ENCODE results near the gene PRRX2. TPM values are rescaled to one million over a fixed set of nuclear protein-coding genes. Genes with fewer than 3 reads are reported as not detected.
A peak's percentile ranks its signal among the peaks of the same experiment; 100 is the strongest.

PRRX2 gene
- total and polyA plus RNA-seq, 9 donors, result 0.20 to 4.0 (median 0.77) TPM

DNA sequence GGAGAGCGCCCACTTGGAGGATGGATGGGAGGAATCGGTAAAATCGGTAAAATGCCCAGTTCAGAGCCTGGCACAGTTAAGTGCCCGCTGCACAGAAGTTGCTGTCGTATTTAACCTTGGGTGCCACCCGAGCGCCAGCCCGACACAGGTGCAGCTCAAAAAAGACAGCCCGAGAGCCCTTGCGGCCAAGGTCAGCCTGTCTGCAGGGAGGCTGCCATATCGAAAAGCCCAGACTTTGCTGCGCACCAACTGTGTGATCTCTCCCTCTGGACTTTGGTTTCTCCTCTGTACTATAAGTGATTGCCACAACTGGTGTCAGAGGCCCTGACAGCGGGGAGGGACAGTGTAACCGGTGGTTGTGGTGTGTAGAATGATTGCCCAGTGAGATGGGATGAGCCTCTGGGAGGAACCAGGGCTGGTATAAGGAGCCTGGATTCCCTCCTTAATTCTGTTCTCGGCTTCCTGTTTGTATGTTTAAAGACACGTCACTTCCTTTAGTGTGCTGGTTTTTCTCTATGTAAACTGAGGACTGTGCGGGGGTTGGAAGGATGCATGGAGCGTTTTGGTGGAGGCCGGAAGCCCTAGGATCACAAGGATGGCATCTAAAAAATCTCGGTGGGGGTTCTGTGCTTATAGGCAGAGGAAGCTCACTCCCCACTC is 38.7 kb upstream of the PRRX2 start:
- WGBS, 3 donors, result 1% methylated on average over 20 of the region's 20 CpGs
- H3K4me1 ChIP-seq (ENCODE audit: insufficient read depth), result peaks cover 12% of the 10 kb centered on the region
- H3K4me3 ChIP-seq, result peak overlapping the region; percentile 63
- intact Hi-C loops (cut with DNase I), result loop anchor here in 1 of 4 donors (5.0 kb wide), 1 partner anchor 489 kb away; no protein-coding TSS in a partner anchor
- no peaks in the 10 kb centered on the region for H3K27me3 ChIP-seq
- H3K36me3 ChIP-seq, result no peaks in the 10 kb centered on the region
- TF ChIP-seq POLR2A (IDR thresholded peaks at IDR 0.05), result no peak
- TF ChIP-seq, protein P1, sequence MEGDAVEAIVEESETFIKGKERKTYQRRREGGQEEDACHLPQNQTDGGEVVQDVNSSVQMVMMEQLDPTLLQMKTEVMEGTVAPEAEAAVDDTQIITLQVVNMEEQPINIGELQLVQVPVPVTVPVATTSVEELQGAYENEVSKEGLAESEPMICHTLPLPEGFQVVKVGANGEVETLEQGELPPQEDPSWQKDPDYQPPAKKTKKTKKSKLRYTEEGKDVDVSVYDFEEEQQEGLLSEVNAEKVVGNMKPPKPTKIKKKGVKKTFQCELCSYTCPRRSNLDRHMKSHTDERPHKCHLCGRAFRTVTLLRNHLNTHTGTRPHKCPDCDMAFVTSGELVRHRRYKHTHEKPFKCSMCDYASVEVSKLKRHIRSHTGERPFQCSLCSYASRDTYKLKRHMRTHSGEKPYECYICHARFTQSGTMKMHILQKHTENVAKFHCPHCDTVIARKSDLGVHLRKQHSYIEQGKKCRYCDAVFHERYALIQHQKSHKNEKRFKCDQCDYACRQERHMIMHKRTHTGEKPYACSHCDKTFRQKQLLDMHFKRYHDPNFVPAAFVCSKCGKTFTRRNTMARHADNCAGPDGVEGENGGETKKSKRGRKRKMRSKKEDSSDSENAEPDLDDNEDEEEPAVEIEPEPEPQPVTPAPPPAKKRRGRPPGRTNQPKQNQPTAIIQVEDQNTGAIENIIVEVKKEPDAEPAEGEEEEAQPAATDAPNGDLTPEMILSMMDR (IDR thresholded peaks at IDR 0.05), result no peak
- no peak for TF ChIP-seq EP300 (IDR thresholded peaks at IDR 0.05)
- no peaks in the 10 kb centered on the region for H3K9me3 ChIP-seq
- peak in 2 of 5 donors; percentile 47 to 49 for DNase-seq
- peak overlapping the region; percentile 50 to 84 for H3K27ac ChIP-seq

DNA sequence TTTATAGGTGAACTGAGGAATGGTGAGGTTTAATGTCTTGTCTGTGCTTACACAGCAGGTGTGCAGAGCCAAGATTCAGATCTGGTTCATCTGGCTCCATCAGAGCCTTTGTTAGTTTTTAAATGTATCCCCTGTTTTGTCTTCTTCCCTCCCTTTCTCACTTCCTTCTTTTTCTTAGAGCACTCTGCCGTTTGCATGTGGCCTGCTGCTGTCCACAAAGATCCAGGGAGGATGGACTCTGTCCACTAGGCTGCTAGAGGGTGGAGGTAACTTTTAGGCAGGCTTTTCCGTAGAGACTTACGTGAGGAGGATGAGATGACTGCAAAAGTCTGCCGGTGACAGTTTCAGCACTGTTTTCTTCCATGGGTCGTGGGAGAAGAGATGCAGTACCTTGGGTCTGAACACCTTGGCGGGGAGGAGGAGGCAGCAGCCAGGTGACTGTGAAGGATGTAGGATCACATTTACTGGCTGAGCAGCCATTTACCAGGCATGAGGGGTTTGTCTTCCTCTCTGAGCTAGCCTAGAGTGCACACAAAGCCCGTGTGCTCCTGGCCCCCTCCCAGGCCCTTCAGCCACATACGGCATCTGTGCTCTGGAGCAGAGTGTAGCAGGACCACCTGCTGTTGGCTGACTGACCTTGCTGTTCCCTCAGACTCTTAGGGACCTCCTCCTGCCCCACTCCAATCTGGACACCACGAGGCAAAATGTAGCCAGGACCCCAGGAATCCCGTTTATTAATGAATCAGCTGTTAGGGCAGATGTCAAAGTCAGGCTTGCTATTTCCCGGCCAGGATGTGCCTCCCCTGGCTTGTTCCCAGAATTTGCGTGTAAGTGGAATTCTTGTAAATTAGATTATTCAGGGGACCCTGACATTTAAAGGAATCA is 37.6 kb upstream of the PRRX2 start:
- H3K4me3 ChIP-seq, result no peak overlapping the region
- H3K27me3 ChIP-seq, result no peaks in the 10 kb centered on the region
- DNase-seq, result no peak
- peaks cover 12% of the 10 kb centered on the region for H3K4me1 ChIP-seq (ENCODE audit: insufficient read depth)
- WGBS, 3 donors, result 24 to 34% (median 25%) methylated on average over 12 of the region's 12 CpGs
- H3K36me3 ChIP-seq, result no peaks in the 10 kb centered on the region
- TF ChIP-seq, protein P1 (IDR thresholded peaks at IDR 0.05), result no peak
- TF ChIP-seq POLR2A (IDR thresholded peaks at IDR 0.05) (no peak), EP300 (IDR thresholded peaks at IDR 0.05) (no peak)
- intact Hi-C loops (cut with DNase I), result loop anchor here in 1 of 4 donors (5.0 kb wide), 1 partner anchor 490 kb away; no protein-coding TSS in a partner anchor
- no peaks in the 10 kb centered on the region for H3K9me3 ChIP-seq
- H3K27ac ChIP-seq, result no peak overlapping the region

DNA sequence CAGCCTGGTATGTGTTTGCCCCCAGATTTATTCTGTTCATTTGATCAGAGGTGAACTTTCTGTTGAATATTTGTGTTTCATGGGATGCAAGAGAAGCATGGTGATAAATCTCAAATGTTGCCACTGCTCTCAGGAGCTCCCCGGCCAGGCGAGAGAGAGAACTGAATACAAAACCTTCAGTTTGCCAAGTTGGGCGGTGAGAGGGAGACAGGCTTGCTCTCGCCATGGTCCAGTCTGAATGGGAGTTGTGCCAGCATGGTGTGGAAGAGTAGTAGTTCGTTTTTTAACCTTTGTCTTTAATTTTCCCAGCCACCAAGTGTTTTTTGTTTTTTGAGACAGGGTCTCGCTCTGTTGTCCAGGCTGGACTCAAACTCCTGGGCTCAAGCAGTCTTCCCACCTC is 36.7 kb upstream of the PRRX2 start:
- H3K4me3 ChIP-seq, result no peak overlapping the region
- no peak overlapping the region for H3K27ac ChIP-seq
- intact Hi-C loops (cut with DNase I), result loop anchor here in 1 of 4 donors (5.0 kb wide), 1 partner anchor 491 kb away; no protein-coding TSS in a partner anchor
- peaks cover 12% of the 10 kb centered on the region for H3K4me1 ChIP-seq (ENCODE audit: insufficient read depth)
- DNase-seq, result no peak
- H3K36me3 ChIP-seq, result no peaks in the 10 kb centered on the region
- no peaks in the 10 kb centered on the region for H3K27me3 ChIP-seq
- 65 to 70% (median 69%) methylated on average over 6 of the region's 6 CpGs for WGBS, 3 donors
- H3K9me3 ChIP-seq, result no peaks in the 10 kb centered on the region
- TF ChIP-seq, protein P1 (IDR thresholded peaks at IDR 0.05), result no peak
- TF ChIP-seq EP300 (IDR thresholded peaks at IDR 0.05) (no peak), POLR2A (IDR thresholded peaks at IDR 0.05) (no peak)

DNA sequence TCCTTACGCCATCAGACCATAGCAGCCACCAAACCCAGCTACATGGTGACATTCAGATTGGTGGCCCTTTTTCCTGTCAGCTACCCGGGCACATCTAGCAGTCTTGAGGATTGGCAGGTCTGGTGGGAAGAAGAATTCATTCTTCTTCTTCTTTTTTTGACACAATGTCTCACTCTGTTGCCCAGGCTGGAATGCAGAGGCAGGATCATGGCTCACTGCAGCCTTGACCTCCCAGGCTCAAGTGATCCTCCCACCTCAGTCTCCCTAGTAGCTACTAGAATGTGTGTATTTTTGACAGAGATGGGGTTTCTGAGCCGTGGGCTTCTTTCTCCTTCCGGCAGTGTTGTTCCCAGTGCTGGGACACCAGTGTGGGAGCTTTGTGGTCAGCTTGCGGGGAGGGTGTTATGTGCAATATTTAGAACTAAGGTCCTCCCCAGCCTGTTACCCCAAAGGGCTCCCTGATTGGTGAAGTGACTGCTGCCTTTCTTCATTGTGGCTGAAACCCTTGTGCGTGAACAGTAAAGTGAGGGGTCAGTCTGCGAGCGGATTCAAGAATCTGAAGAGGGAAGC is 36.1 kb upstream of the PRRX2 start:
- Histone ChIP-seq H3K27ac (no peak overlapping the region), H3K27me3 (no peaks in the 10 kb centered on the region), H3K9me3 (no peaks in the 10 kb centered on the region), H3K4me1 (ENCODE audit: insufficient read depth) (peaks cover 12% of the 10 kb centered on the region), H3K36me3 (no peaks in the 10 kb centered on the region), H3K4me3 (no peak overlapping the region)
- DNase-seq, result no peak
- no peak for TF ChIP-seq EP300 (IDR thresholded peaks at IDR 0.05)
- TF ChIP-seq POLR2A (IDR thresholded peaks at IDR 0.05), result no peak
- TF ChIP-seq, protein P1 (IDR thresholded peaks at IDR 0.05), result no peak
- intact Hi-C loops (cut with DNase I), result loop anchor here in 1 of 4 donors (5.0 kb wide), 1 partner anchor 492 kb away; no protein-coding TSS in a partner anchor
- WGBS, 3 donors, result 68 to 78% (median 71%) methylated on average over 8 of the region's 8 CpGs
